ENCODE results near the gene PTPRN2.

PTPRN2 gene

DNA sequence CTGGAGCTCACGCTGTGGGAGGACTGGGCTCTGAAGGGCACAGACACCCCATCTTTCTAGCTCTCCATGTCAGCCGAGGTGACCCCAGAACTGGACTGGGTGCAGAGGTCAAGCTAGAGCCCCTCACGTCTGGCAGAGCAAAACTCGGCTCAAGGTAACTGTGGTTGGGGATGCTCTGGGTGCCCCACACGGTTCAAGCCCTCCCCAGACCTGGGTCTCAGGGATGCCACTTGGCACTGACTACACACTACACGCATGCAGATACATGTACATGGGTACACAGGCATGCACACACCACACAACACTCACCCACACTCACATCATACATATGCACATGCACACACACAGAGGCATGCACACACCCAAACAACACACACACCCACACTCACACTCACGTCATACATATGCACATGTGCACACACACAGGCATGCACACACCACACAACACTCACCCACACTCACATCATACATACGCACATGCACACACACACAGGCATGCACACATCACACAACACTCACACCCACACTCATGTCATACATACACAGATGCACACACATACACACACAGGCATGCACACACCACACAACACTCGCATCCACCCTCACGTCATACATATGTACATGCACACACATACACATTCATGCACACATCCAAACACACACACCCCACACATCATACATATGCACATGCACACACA, 1031.5 kb downstream of the PTPRN2 start:
- no peak for DNase-seq

DNA sequence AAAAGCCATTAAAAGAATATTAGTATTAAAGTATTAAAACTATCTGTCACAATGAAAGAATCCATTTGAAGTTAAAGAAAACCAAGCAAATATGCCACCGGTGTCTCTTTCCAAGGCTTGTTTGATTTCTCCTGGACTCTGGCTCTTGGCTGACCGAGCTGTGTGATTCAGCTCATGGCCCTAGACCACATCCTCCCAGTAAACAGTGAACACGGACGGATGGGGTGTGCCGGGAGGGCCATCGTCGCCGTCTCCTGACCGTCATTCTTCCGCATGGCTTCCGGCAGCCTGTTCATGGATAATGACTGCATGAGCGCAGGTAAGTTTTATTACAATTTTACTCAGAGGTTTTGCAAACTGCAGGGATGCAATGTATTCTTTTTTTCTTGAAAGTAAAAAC, 1032.3 kb downstream of the PTPRN2 start:
- DNase-seq: no peak

GRCh38 chr7:157554393-157555238, 1033.0 kb downstream of the PTPRN2 start:
- DNase-seq: no peak

DNA sequence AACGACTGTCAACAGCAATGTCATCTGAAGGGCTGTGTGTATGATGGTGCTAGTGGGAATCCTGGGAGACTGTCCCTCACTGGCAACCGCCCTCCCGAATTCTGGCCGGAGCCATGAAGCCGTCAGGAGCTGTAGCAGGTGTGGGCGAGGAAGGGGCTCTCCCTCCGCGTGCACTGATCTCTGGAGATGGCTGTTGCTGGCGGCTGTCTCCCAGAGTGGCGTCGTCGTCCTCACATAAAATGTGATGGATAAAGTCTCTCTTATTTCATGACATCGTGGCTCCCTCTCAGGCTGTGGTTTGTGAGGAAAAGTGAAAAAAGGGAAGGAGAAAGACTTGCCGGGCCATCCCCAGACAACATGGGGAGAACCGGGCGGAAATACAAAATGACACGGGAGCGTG, 1034.4 kb downstream of the PTPRN2 start:
- DNase-seq: no peak

GRCh38 chr7:157552295-157552993, 1035.2 kb downstream of the PTPRN2 start:
- no peak for DNase-seq

DNA sequence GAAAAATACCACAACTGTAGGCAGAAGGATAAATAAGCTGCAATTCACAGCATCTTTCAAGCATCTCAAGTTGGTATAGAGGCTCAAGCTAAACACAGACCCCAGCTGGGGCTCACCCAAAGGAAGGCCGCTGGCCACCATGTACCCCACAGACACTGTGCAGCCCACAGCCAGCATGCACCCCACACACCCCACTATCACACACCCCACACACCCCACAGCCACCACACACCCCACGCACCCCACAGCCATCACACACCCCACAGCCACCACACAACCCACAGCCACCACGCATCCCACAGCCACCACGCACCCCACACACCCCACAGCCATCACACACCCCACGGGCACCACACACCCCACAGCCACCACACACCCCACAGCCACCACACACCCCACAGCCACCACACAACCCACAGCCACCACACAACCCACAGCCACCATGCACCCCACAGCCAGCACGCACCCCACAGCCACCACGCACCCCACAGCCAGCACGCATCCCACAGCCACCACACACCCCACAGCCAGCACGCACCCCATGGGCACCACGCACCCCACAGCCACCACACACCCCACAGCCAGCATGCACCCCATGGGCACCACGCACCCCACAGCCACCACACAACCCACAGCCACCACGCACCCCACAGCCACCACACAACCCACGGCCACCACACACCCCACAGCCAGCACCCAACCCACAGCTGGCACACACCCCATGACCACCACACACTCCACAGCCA, 1036.1 kb downstream of the PTPRN2 start:
- DNase-seq: no peak

DNA sequence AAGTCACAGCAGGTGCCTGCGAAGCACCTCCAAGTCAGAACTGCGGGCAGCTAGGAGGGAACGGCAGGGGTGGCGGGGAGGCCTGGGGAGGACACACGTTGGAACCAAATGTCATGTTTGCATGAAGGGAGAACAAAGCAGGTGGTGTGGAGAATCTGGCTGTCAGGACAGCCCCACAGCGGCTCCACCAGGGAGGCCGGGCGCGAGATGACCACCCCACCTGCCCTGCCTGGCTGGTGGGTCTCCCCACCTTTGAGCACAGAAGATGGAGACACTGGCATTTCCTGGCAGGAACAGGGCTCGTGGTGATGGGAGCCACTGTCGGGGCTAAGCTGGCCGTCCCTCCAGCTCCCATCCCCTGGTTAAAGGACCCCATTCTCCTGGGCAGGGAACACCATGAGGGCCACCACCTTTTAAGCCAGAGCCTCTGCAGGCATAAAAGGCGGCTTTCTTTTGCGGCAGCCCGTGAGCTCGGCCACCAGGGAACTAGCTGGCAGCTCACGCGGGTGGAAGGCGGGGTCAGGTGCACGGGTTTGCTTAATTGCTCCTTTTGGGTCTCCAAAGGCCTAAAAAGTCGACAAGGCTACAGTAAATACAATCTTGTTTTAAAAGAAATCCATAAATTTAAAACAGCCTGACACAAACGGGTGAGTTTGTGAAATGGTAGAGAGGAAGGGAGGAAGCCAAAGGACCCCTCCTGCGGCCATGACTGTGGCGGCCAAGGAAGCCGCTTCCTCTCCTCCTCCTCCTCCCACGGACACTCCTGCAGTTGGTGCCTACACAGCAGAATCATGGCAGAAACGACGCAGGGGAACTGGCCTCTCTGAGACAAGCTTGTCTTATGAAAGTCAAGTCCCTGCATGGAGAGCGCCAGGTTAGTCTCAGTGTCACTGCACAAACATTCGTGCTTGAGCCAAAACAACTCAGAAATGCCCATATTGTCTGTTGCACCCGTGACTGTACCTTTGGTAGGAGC, 1037.0 kb downstream of the PTPRN2 start:
- DNase-seq: no peak

DNA sequence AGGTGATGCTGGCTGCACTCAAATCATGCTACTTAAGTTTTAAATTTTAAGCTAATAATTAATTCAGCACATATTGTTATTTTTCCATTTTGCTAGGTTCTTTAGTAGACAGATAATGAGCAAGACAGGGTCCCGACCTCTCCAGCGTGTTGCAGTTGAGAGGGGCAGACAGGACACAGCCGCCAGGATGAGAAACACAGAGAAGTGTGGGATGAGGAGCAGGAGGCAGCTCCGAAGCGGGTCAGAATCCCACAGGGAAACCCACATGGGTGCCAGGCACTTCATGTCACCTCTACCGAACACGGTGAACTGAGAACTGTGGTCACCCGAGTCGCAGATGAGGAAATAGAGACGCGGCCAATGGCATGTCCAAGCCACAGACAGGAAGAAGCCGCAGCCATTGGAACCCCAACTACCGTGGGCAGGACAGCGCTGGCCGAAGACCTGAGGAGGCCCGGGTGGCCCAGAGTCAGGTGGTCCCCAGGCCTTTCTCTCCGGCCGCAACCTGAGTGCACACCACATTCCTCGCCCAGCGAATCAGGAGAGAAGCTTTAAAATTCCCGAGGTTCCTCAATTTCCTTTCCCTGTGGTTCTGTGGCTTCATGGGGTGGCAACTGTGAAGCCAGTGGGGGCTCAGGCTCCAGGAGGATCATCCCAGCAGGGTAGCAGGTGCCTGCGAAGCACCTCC, 1037.9 kb downstream of the PTPRN2 start:
- no peak for DNase-seq

GRCh38 chr7:157548691-157549303, 1038.8 kb downstream of the PTPRN2 start:
- no peak for DNase-seq

- DNase-seq: no peak
Measured at GRCh38 chr7:157547611-157548010, 1040.0 kb downstream of the PTPRN2 start.

GRCh38 chr7:157547102-157547501, 1040.5 kb downstream of the PTPRN2 start:
- DNase-seq: no peak

GRCh38 chr7:157545681-157546060, 1042.0 kb downstream of the PTPRN2 start:
- DNase-seq: no peak

DNA sequence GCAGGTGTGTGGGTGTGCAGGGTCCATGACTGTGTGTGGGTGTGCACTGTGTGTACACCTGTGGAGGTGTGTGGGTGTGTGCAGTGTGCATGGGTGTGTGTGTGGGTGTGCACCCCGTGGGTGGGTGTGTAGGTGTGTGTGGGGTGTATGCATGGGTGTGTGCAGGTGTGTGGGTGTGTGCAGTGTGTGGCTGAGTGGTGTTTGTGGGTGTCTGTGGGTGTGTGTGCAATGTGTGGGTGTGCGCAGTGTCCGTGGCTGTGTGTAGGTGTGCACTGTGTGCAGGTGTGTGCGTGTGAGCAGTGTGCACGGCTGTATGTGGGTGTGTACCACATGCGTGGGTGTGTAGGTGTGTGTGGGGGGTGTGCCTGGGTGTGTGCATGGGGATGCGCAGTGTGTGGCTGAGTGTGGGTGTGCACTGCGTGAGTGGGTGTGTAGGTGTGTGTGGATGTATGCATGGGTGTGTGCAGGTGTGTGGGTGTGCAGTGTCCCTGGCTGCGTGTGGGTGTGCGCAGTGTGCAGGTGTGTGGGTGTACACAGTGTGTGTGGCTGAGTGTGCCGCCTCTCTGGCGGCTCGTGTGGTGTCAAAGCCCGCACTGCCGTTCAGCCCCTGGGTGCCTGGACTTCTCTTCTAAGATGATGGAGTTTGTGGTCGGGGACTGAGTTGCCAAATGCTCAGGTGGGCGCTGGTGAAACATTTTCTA, 1042.5 kb downstream of the PTPRN2 start:
- no peak for DNase-seq

DNA sequence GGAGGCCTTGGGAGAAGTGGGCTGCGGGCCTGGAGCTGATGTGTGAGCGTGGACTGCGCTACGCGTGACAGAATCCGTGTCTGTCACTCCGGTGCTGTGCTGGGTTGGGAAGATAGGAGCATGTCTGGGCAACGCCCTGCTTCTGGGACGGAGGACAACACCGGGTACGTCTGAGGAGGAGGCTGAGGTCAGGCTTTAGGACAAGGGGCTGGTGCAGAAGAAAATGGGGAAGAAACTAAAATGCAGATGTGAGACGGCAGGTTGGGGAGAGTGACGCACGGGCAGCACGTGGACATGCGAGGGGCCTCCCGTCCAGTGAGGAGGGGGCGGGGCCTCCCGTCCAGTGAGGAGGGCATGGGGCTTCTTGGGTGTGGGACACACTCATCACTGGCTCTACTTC, 1043.4 kb downstream of the PTPRN2 start:
- DNase-seq: no peak

GRCh38 chr7:157543791-157544190, 1043.8 kb downstream of the PTPRN2 start:
- no peak for DNase-seq

DNA sequence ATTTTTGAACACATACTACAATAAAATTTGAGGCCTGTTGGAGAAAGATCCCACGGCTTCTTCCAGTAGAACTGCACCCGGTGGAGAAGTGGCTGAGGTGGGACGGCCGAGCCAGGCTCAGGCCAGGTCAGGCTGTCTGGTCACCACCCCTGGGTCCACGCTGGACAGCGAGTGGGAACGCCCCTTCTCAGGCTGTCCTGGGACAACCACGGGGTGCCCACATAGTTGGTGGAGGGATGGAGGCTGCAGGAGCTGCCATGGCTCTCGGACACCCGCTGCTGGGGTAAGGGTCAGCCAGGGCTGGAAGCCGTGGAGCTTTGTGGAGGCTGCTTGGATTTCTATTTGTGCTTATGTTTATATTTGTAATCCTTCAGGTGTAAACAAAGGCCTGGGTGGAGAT, 1044.3 kb downstream of the PTPRN2 start:
- DNase-seq: no peak

- no peak for DNase-seq
Measured at GRCh38 chr7:157542068-157543021, 1045.3 kb downstream of the PTPRN2 start.

- no peak for DNase-seq
Measured at GRCh38 chr7:157541295-157542067, 1046.1 kb downstream of the PTPRN2 start.
